ENCODE measurements around the gene SIRT7. TPM values are rescaled to one million over a fixed set of nuclear protein-coding genes. Genes with fewer than 3 reads are reported as not detected.

Gene SIRT7
- total RNA-seq, 1 donor from 2014 or later = 30.2 TPM

GRCh38 chr17:81885869-81886548, 32.0 kb downstream of the SIRT7 start:
- Histone ChIP-seq H3K79me2 (ENCODE audit: insufficient read depth, low read length) (peaks cover 71% of the 10 kb centered on the region), H3K4me1 (ENCODE audit: insufficient read depth, low read length) (peaks cover 37% of the 10 kb centered on the region), H3K4me2 (ENCODE audit: low read length) (peak overlapping the region; percentile 55), H3K36me3 (ENCODE audit: insufficient read depth, low read length) (peaks cover 34% of the 10 kb centered on the region), H3K9ac (ENCODE audit: low read length) (peak overlapping the region; percentile 48), H3K27ac (ENCODE audit: low read depth, low read length) (peak overlapping the region; percentile 26), H3K27me3 (ENCODE audit: insufficient read depth, low read length) (no peaks in the 10 kb centered on the region), H3K4me3 (ENCODE audit: insufficient read depth, low read depth, low read length) (no peak overlapping the region), H2AFZ (ENCODE audit: low read depth, low read length) (no peak overlapping the region), H3K9me3 (ENCODE audit: insufficient read depth, low read depth, low read length) (no peaks in the 10 kb centered on the region), H4K20me1 (ENCODE audit: insufficient read depth, low read length) (peaks cover 65% of the 10 kb centered on the region)
- Mint-ChIP-seq H3K36me3 (ENCODE audit: low read depth, unreplicated experiment) (peaks cover 22% of the 10 kb centered on the region), H3K4me1 (ENCODE audit: low read depth, unreplicated experiment) (peaks cover 31% of the 10 kb centered on the region), H3K27me3 (ENCODE audit: low read depth, unreplicated experiment) (no peaks in the 10 kb centered on the region), H3K9me3 (ENCODE audit: unreplicated experiment) (no peaks in the 10 kb centered on the region), H3K27ac (ENCODE audit: unreplicated experiment) (peak overlapping the region; percentile 66), H3K4me3 (ENCODE audit: unreplicated experiment) (no peak overlapping the region)
- peak; percentile 55 for DNase-seq (ENCODE audit: low read depth)
- TF ChIP-seq CTCF (IDR thresholded peaks at IDR 0.05; ENCODE audit: insufficient read depth, low read depth, low read length) (no peak), EZH2 (IDR thresholded peaks at IDR 0.05; ENCODE audit: insufficient read depth, low read length) (no peak)
- FAIRE-seq = no peak

GRCh38 chr17:81885454-81885853, 32.5 kb downstream of the SIRT7 start:
- Histone ChIP-seq H2AFZ (ENCODE audit: low read depth, low read length) (no peak overlapping the region), H3K4me3 (ENCODE audit: insufficient read depth, low read depth, low read length) (no peak overlapping the region), H3K79me2 (ENCODE audit: insufficient read depth, low read length) (peaks cover 66% of the 10 kb centered on the region), H3K9ac (ENCODE audit: low read length) (no peak overlapping the region), H3K27me3 (ENCODE audit: insufficient read depth, low read length) (no peaks in the 10 kb centered on the region), H3K4me1 (ENCODE audit: insufficient read depth, low read length) (peaks cover 35% of the 10 kb centered on the region), H3K36me3 (ENCODE audit: insufficient read depth, low read length) (peaks cover 37% of the 10 kb centered on the region), H4K20me1 (ENCODE audit: insufficient read depth, low read length) (peaks cover 62% of the 10 kb centered on the region), H3K27ac (ENCODE audit: low read depth, low read length) (no peak overlapping the region), H3K4me2 (ENCODE audit: low read length) (peak overlapping the region; percentile 55), H3K9me3 (ENCODE audit: insufficient read depth, low read depth, low read length) (no peaks in the 10 kb centered on the region)
- Mint-ChIP-seq H3K4me3 (ENCODE audit: unreplicated experiment) (peak overlapping the region; percentile 50), H3K27ac (ENCODE audit: unreplicated experiment) (peak overlapping the region; percentile 66), H3K9me3 (ENCODE audit: unreplicated experiment) (no peaks in the 10 kb centered on the region), H3K27me3 (ENCODE audit: low read depth, unreplicated experiment) (no peaks in the 10 kb centered on the region), H3K36me3 (ENCODE audit: low read depth, unreplicated experiment) (peaks cover 22% of the 10 kb centered on the region), H3K4me1 (ENCODE audit: low read depth, unreplicated experiment) (peaks cover 30% of the 10 kb centered on the region)
- no peak for FAIRE-seq
- DNase-seq (ENCODE audit: low read depth) = no peak
- no peak for TF ChIP-seq EZH2 (IDR thresholded peaks at IDR 0.05; ENCODE audit: insufficient read depth, low read length)
- no peak for TF ChIP-seq CTCF (IDR thresholded peaks at IDR 0.05; ENCODE audit: insufficient read depth, low read depth, low read length)

GRCh38 chr17:81884968-81885367, 33.0 kb downstream of the SIRT7 start:
- H3K36me3 ChIP-seq (ENCODE audit: insufficient read depth, low read length) = peaks cover 33% of the 10 kb centered on the region
- H3K27ac Mint-ChIP-seq (ENCODE audit: unreplicated experiment) = no peak overlapping the region

More at GRCh38 chr17:81884968-81885367, 33.0 kb downstream of the SIRT7 start:
- peaks cover 61% of the 10 kb centered on the region for H3K79me2 ChIP-seq (ENCODE audit: insufficient read depth, low read length)
- no peaks in the 10 kb centered on the region for H3K9me3 ChIP-seq (ENCODE audit: insufficient read depth, low read depth, low read length)
- H3K4me2 ChIP-seq (ENCODE audit: low read length) = no peak overlapping the region
- no peak overlapping the region for H2AFZ ChIP-seq (ENCODE audit: low read depth, low read length)
- H3K27me3 ChIP-seq (ENCODE audit: insufficient read depth, low read length) = no peaks in the 10 kb centered on the region
- no peak overlapping the region for H3K4me3 ChIP-seq (ENCODE audit: insufficient read depth, low read depth, low read length)
- FAIRE-seq = no peak
- peaks cover 30% of the 10 kb centered on the region for H3K4me1 ChIP-seq (ENCODE audit: insufficient read depth, low read length)
- no peak overlapping the region for H3K9ac ChIP-seq (ENCODE audit: low read length)
- no peak overlapping the region for H3K27ac ChIP-seq (ENCODE audit: low read depth, low read length)
- no peak for TF ChIP-seq CTCF (IDR thresholded peaks at IDR 0.05; ENCODE audit: insufficient read depth, low read depth, low read length)
- no peak for TF ChIP-seq EZH2 (IDR thresholded peaks at IDR 0.05; ENCODE audit: insufficient read depth, low read length)
- Mint-ChIP-seq H3K36me3 (ENCODE audit: low read depth, unreplicated experiment) (peaks cover 20% of the 10 kb centered on the region), H3K4me3 (ENCODE audit: unreplicated experiment) (no peak overlapping the region), H3K4me1 (ENCODE audit: low read depth, unreplicated experiment) (peaks cover 25% of the 10 kb centered on the region), H3K27me3 (ENCODE audit: low read depth, unreplicated experiment) (no peaks in the 10 kb centered on the region), H3K9me3 (ENCODE audit: unreplicated experiment) (no peaks in the 10 kb centered on the region)
- peaks cover 57% of the 10 kb centered on the region for H4K20me1 ChIP-seq (ENCODE audit: insufficient read depth, low read length)
- no peak for DNase-seq (ENCODE audit: low read depth)
